Trophoblast cell (in vitro differentiated cells and primary cell): Measurements from ENCODE around the gene LPIN1.

Source experiments
- DNase-seq, 2 donors: peaks; one replicate each; pipeline ENCODE4 v3.0.0-alpha.2; 2016
- H2AFZ ChIP-seq: 2 replicates; pipeline ENCODE4 v1.6.1; 2013; ENCODE audit warnings: low read length, moderate library complexity, mild to moderate bottlenecking; ENCODE audit not compliant: insufficient read depth, poor library complexity
- H2AK5ac ChIP-seq: 2 replicates; pipeline ENCODE4 v1.6.1; 2013; ENCODE audit warnings: mild to moderate bottlenecking, low read length
- H2BK120ac ChIP-seq: 2 replicates; pipeline ENCODE4 v1.6.1; 2013; ENCODE audit warnings: low read length, mild to moderate bottlenecking, moderate library complexity; ENCODE audit not compliant: insufficient read depth, poor library complexity
- H2BK12ac ChIP-seq: 2 replicates; pipeline ENCODE4 v1.6.1; 2013; ENCODE audit warnings: mild to moderate bottlenecking, low read length, moderate library complexity
- H2BK5ac ChIP-seq: 2 replicates; pipeline ENCODE4 v1.6.1; 2013; ENCODE audit warnings: low read length, low read depth, moderate library complexity, mild to moderate bottlenecking; ENCODE audit not compliant: poor library complexity
- H3K14ac ChIP-seq: 2 replicates; pipeline ENCODE4 v1.6.1; 2013; ENCODE audit warnings: mild to moderate bottlenecking, low read length
- H3K18ac ChIP-seq: 2 replicates; pipeline ENCODE4 v1.6.1; 2013; ENCODE audit warnings: mild to moderate bottlenecking, low read length
- H3K23ac ChIP-seq: 2 replicates; pipeline ENCODE4 v1.6.1; 2013; ENCODE audit warnings: low read length
- H3K27ac ChIP-seq: 2 replicates; pipeline ENCODE4 v1.5.1; 2013; ENCODE audit warnings: low read depth, mild to moderate bottlenecking, inconsistent platforms, low read length, moderate library complexity
- H3K27me3 ChIP-seq: 2 replicates; pipeline ENCODE4 v1.6.1; 2013; ENCODE audit warnings: inconsistent platforms, mild to moderate bottlenecking, low read length, moderate library complexity; ENCODE audit not compliant: insufficient read depth
- H3K36me3 ChIP-seq, 2 experiments: 1 replicate in 1 of 2; 2 replicates in 1 of 2; pipeline ENCODE4 v1.6.1; 2013; ENCODE audit warnings: low read length in 2 of 2, mild to moderate bottlenecking in 2 of 2, moderate library complexity in 1 of 2; ENCODE audit not compliant: insufficient read depth in 2 of 2, control insufficient read depth in 1 of 2
- H3K4ac ChIP-seq: 2 replicates; pipeline ENCODE4 v1.6.1; 2013; ENCODE audit warnings: low read depth, mild to moderate bottlenecking, low read length, moderate library complexity
- H3K4me1 ChIP-seq, 2 experiments: 1 replicate in 1 of 2; 2 replicates in 1 of 2; pipeline ENCODE4 v1.6.1; 2013; ENCODE audit warnings: low read length in 2 of 2, mild to moderate bottlenecking in 2 of 2, moderate library complexity in 1 of 2; ENCODE audit not compliant: insufficient read depth in 2 of 2, control insufficient read depth in 1 of 2
- H3K4me2 ChIP-seq: 2 replicates; pipeline ENCODE4 v1.6.1; 2013; ENCODE audit warnings: inconsistent platforms, mild to moderate bottlenecking, low read length, moderate library complexity
- H3K4me3 ChIP-seq: 2 replicates; pipeline ENCODE4 v1.5.1; 2013; ENCODE audit warnings: mild to moderate bottlenecking, low read depth, low read length, inconsistent platforms
- H3K79me1 ChIP-seq: one replicate; pipeline ENCODE4 v1.6.1; 2013; ENCODE audit warnings: low read length
- H3K79me2 ChIP-seq: 2 replicates; pipeline ENCODE4 v1.6.1; 2013; ENCODE audit warnings: low read length, mild to moderate bottlenecking; ENCODE audit not compliant: control insufficient read depth, insufficient read depth, poor library complexity
- H3K9ac ChIP-seq: 2 replicates; pipeline ENCODE4 v1.6.1; 2013; ENCODE audit warnings: mild to moderate bottlenecking, low read length
- H3K9me3 ChIP-seq: 2 replicates; pipeline ENCODE4 v1.6.1; 2013; ENCODE audit warnings: low read depth, mild to moderate bottlenecking, control low read depth, inconsistent platforms, low read length; ENCODE audit not compliant: insufficient read depth
- H4K12ac ChIP-seq: 2 replicates; pipeline ENCODE4 v1.6.1; 2013; ENCODE audit warnings: low read depth, mild to moderate bottlenecking, low read length, moderate library complexity
- H4K8ac ChIP-seq: 2 replicates; pipeline ENCODE4 v1.6.1; 2013; ENCODE audit warnings: low read depth, mild to moderate bottlenecking, low read length, moderate library complexity
- H4K91ac ChIP-seq: one replicate; pipeline ENCODE4 v1.6.1; 2013; ENCODE audit warnings: low read depth, mild to moderate bottlenecking, low read length, moderate library complexity
- WGBS: extraction: QIAGEN DNeasy Blood & Tissue Kit; methylation state at CpG from one replicate; pipeline ENCODE4 v1.1.7; 2013; ENCODE audit warnings: missing lambda C conversion rate; ENCODE audit not compliant: insufficient read length, insufficient coverage; ENCODE audit errors: extremely low coverage; 5-methylcytosine and 5-hydroxymethylcytosine counted together

The LPIN1 gene

DNA sequence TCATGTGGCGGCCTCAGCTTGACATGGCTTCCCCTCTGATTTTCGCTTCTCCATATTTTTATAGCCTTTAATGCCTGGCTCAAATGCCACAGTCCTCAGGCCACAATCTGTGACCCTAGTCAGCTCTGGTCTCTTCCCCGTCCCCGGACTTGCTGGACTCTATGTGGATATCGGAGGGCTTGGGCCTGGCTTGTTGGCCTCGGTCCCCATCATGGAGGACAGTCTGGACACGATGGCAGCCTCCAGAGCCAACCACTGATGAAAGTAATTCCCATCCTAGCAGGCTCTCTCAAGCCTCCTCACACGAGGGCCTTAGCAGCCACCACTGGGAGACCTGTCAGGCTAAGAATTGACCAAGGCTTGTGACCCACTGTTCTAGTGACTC, 61.6 kb downstream of the LPIN1 start:
- Histone ChIP-seq H3K79me2 (no peaks in the 10 kb centered on the region), H3K9me3 (no peaks in the 10 kb centered on the region), H3K4ac (no peak overlapping the region), H3K18ac (no peak overlapping the region), H4K12ac (no peak overlapping the region), H3K4me1 (peaks cover 0 to 2% of the 10 kb centered on the region in 2 experiments), H2BK5ac (no peak overlapping the region), H3K27me3 (no peaks in the 10 kb centered on the region), H3K9ac (no peak overlapping the region), H2BK12ac (no peak overlapping the region), H3K27ac (no peak overlapping the region), H2BK120ac (no peak overlapping the region), H3K23ac (no peak overlapping the region), H3K4me2 (no peak overlapping the region), H4K8ac (no peak overlapping the region), H4K91ac (no peak overlapping the region), H3K79me1 (no peaks in the 10 kb centered on the region), H2AFZ (no peak overlapping the region), H3K4me3 (no peak overlapping the region), H3K14ac (no peak overlapping the region), H2AK5ac (no peak overlapping the region), H3K36me3 (peaks cover 29 to 38% of the 10 kb centered on the region in 2 experiments)
- no peak for DNase-seq
- no CpG with 5 or more reads among the region's 8 CpGs for WGBS

DNA sequence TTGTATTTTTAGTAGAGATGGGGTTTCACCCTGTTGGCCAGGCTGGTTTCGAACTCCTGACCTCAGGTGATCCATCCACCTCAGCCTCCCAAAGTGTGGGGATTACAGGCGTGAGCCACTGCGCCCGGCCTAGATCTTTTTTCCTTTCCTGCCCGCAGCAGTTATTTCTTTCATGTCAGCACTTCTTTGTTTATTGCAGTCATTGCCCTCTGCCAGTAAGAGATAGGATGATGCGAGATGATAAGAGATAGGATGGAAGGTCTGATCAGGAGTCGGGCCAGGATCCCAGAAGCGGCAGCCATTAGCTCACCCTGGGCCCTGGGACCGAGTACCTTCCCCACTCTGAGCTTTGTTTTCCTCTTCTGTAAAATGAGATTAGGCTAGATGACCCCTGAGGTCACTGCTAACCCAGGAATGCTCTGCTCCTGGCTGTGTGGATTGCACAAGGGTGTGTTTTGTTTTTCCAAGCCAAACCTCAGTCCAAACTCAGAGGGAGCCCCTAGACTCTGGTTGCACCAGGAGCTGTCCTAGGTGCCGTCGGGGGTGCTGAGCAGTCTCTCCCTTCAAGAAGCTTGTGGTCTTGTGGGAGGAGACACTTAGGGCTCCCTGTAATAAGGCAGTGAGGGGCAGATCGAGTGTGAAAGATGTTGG, 63.3 kb downstream of the LPIN1 start:
- no peak overlapping the region for H2AK5ac ChIP-seq
- H3K4me1 ChIP-seq, result peaks cover 0 to 2% of the 10 kb centered on the region in 2 experiments
- H4K91ac ChIP-seq, result no peak overlapping the region

DNA sequence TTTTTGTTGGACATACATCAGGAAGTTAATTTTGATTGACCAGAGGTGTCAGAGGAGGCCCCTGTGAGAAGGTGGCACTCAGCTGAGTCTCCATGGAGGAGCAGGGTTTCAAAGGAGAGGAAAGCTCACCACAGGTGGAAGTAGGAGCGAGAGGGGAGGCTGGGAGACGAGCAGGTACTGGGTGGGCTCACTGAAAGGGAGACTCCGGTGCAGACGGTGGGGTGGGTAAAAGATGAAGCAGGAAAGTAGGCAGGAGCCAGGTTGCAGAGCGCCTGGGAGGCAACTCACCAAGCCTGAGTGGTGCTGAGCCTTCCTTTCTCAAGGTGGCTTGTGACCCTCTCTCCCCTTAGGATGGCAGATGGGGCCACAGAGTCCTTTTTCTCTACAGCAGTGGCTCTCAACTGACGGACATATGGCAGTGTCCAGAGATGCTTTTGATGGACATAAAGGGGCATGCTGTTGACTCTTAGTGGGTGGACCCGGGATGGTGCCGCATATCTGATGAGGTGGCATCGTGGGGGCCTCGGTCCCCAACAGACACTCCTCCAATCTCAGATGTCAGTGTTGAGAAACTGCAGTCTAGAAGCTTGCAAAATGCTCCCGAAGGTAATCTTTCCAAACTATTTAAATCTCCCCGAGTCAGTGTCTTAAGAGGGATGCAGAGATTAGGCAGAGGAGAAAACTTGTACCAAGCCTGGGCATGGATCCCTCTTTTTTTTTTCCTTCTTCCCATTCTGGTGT, 64.0 kb downstream of the LPIN1 start:
- H3K79me2 ChIP-seq, result no peaks in the 10 kb centered on the region
- H3K14ac ChIP-seq, result no peak overlapping the region
- no peaks in the 10 kb centered on the region for H3K27me3 ChIP-seq
- H3K9ac ChIP-seq, result no peak overlapping the region
- H4K91ac ChIP-seq, result no peak overlapping the region
- H2BK120ac ChIP-seq, result no peak overlapping the region
- DNase-seq, result no peak
- H4K12ac ChIP-seq, result no peak overlapping the region
- H3K4me1 ChIP-seq, result peaks cover 0 to 2% of the 10 kb centered on the region in 2 experiments
- no peak overlapping the region for H4K8ac ChIP-seq
- H2AK5ac ChIP-seq, result no peak overlapping the region
- H3K4me3 ChIP-seq, result no peak overlapping the region
- H3K79me1 ChIP-seq, result no peaks in the 10 kb centered on the region
- H3K18ac ChIP-seq, result no peak overlapping the region
- H3K4ac ChIP-seq, result no peak overlapping the region
- peaks cover 25 to 26% of the 10 kb centered on the region in 2 experiments for H3K36me3 ChIP-seq
- WGBS, result no CpG with 5 or more reads among the region's 12 CpGs
- H3K23ac ChIP-seq, result no peak overlapping the region
- H3K4me2 ChIP-seq, result no peak overlapping the region
- no peak overlapping the region for H2BK12ac ChIP-seq
- H3K27ac ChIP-seq, result no peak overlapping the region
- H3K9me3 ChIP-seq, result no peaks in the 10 kb centered on the region
- no peak overlapping the region for H2BK5ac ChIP-seq
- H2AFZ ChIP-seq, result no peak overlapping the region

More for the DNA sequence above, 63.3 kb downstream of the LPIN1 start:
- no peak overlapping the region for H2BK12ac ChIP-seq
- no CpG with 5 or more reads among the region's 12 CpGs for WGBS
- no peak overlapping the region for H3K4me3 ChIP-seq
- H3K36me3 ChIP-seq, result peaks cover 24 to 28% of the 10 kb centered on the region in 2 experiments
- H3K4ac ChIP-seq, result no peak overlapping the region
- H3K9ac ChIP-seq, result no peak overlapping the region
- no peak overlapping the region for H2BK120ac ChIP-seq
- no peak overlapping the region for H3K27ac ChIP-seq
- no peak overlapping the region for H4K8ac ChIP-seq
- no peaks in the 10 kb centered on the region for H3K79me1 ChIP-seq
- no peaks in the 10 kb centered on the region for H3K9me3 ChIP-seq
- no peak overlapping the region for H3K18ac ChIP-seq
- H3K14ac ChIP-seq, result no peak overlapping the region
- H2BK5ac ChIP-seq, result no peak overlapping the region
- no peaks in the 10 kb centered on the region for H3K27me3 ChIP-seq
- H4K12ac ChIP-seq, result no peak overlapping the region
- H2AFZ ChIP-seq, result no peak overlapping the region
- no peak overlapping the region for H3K23ac ChIP-seq
- H3K4me2 ChIP-seq, result no peak overlapping the region
- DNase-seq, result no peak
- no peaks in the 10 kb centered on the region for H3K79me2 ChIP-seq

DNA sequence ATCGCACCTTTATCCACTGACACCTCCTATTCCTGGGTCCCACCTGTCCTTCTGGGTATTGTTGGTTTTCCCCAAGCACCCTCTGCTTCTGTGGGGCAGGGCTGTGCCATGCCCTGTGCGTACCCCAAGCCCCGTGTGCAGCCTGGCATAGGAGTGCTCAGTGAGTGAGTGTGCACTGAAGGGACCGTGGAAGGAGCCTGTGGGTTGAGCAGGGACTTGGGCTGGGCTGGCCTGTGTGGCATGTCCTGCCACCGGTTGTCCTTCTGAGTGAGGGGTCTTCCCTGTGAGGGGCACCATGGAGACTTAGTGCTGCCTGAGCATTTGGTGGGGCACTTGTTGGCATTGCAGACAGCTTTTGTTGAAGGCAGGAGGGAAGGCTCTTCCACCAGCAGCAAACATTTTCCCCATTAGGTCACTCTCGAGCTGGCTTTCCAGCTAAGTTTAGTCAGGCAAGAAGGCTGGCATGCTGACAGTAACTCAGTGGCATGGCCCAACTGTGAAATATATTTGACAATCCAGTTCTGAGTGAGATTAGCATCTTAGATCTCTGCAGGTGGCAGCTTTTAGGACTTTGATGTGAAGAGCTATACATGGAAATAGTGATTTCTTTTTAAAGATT, 64.7 kb downstream of the LPIN1 start:
- Histone ChIP-seq H2BK120ac (no peak overlapping the region), H2BK12ac (no peak overlapping the region), H3K4me2 (no peak overlapping the region), H4K91ac (no peak overlapping the region), H2AK5ac (no peak overlapping the region), H3K9me3 (no peaks in the 10 kb centered on the region), H3K36me3 (peaks cover 19 to 24% of the 10 kb centered on the region in 2 experiments), H3K9ac (no peak overlapping the region), H3K27me3 (no peaks in the 10 kb centered on the region), H3K4ac (no peak overlapping the region), H3K4me1 (peaks cover 0 to 2% of the 10 kb centered on the region in 2 experiments), H3K27ac (no peak overlapping the region), H4K12ac (no peak overlapping the region), H3K4me3 (no peak overlapping the region), H3K18ac (no peak overlapping the region), H3K79me2 (no peaks in the 10 kb centered on the region), H2AFZ (no peak overlapping the region), H4K8ac (no peak overlapping the region), H3K14ac (no peak overlapping the region), H3K23ac (no peak overlapping the region), H3K79me1 (no peaks in the 10 kb centered on the region), H2BK5ac (no peak overlapping the region)
- no CpG with 5 or more reads among the region's 6 CpGs for WGBS
- DNase-seq, result no peak
